HG03460 (cell line): ENCODE results near the gene CHST11.
"Not testable (repeated sequence)": the region's sequence is repeated elsewhere in the genome, so short reads cannot be mapped to it uniquely, and the experiment has no call there.

Experiments
- ATAC-seq: cut with Tn5 transposase; IDR thresholded peaks from one replicate; pipeline ENCODE4 v1.9.1; 2021; ENCODE audit not compliant: unreplicated experiment

Gene CHST11

DNA sequence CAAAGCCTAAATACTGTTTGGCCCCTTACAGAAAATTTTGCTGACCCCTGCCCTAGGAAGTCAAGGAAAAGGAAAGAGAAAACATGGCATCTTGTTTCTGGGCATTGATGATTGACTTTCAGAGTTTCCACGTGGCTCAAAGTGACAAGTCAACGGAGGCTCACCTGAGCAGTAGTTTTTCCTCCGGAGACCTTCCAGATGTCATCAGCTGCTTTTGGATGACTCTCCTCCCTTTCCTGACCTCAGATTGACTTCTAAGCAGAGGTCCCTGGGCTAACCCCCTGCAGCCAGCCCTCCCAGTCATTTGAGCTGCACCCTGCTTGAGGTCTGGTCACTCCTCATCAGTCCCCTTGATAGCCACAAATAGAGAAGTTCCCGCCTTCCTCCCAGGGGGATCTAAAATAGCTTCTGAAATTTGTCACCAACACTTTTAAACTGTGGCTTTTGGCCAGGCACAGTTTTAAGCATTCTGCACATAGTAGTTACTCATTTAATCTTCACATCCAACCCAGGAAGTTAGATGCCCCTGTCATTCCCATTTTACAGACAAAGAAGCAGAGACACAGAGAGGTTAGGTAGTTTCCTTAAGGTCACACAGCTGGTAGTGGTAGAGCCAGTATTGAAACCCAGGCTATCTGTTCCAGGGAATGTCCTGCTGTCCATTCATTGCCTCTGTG is 143.4 kb downstream of the CHST11 start:
- ATAC-seq = no peak

DNA sequence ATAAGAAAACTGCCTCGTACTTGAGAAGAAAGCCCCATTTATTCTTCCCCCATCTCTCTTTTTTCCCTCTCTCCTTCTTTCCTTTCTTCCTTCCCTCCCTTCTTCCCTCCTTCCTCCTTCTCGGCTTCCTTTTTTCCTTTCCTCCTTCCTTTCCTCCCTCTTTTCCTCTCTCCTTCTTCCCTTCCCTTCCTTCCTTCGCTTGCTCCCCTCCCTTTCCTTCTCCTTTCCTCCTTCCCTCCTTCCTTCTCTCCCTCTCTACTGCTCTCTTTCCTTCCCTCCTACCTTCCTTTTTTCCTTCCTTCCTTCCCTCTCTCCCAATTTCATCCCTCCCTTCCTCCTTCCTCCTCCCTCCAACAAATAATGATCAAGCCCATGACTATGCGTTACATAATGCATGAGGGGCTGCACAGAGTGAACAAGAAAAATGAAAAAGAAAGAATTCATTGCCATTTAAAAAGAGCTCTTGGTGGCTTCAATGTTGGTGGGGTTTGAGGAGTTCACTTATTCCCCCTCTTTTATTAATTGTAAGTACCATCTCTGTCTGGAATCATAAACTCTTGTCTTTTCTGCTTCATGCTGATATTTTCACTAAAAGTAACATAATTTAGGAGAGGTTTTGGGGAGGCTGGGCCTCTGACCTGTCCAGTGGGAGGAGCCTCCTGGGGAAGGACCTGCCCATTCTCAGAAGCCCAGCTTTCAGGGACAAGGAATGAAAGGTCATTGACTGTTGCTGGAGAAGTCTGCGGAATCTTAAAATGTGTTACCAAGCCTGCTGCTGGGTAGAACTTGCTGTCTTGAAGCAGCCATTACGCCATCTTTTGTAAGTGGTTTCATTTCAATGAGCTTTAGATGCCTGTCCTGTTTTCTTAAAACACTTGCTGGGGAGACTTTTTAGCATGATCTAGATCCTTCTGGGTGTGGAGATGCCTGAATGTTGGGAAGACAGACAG is 144.3 kb downstream of the CHST11 start:
- ATAC-seq = no peak

DNA sequence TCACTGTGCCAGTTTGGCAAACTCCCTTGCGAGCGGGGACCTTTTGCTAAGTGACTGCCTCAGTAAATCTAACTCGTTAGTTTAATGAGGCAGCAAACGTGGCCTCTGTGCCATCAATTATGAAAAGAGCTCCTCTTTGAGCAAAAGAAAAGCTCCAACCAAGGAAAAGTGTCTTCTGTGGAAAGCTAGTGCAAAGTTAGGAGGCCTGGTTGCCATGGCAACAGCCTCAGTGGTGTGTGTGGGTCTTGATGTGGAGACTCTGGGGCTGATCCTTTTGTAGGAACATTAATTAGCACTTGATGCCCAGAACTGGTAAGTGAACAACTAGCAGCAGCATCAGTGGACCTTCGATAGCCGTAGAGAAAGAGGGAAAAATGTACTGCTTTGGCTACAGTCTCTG is 145.7 kb downstream of the CHST11 start:
- ATAC-seq = no peak

DNA sequence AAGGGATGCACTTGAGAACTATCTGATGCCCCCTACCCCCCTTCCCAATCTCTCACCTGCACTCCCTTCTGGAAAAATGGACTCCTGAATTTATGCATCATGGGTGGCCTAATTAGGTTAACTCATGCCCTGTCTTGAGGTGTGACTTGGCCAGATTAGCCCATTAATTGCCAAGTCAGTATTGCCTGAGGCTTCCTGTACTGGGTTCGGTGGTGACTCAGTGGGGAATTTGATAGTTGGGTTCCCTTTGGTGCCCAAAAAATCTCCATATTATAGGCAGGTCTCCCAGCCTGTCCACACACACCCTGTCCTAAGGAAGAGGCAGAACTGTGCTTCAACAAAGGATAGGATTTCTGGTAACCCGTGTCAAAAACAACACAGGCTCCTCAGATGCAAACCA is 146.1 kb downstream of the CHST11 start:
- ATAC-seq = no peak

DNA sequence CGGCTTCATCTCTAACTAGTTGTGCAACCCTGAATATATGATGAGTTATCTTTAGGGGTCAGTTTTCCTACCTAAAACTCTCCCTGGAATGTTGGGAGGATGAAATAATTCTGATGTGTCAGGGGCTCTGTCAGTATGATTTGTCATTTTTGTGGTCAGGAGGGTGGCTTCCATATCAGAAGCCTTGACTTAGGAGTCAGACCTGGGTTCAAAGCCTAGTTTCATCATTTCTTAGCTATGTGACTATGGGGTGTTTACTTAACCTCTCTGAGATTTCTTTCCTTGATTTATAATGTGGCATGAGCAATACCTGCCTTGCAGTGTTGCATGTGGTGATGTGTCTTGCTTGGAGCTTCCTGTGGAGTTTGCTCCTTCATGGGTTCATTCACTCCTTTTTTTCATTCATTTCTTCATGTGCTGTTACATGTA is 146.8 kb downstream of the CHST11 start:
- no peak for ATAC-seq

DNA sequence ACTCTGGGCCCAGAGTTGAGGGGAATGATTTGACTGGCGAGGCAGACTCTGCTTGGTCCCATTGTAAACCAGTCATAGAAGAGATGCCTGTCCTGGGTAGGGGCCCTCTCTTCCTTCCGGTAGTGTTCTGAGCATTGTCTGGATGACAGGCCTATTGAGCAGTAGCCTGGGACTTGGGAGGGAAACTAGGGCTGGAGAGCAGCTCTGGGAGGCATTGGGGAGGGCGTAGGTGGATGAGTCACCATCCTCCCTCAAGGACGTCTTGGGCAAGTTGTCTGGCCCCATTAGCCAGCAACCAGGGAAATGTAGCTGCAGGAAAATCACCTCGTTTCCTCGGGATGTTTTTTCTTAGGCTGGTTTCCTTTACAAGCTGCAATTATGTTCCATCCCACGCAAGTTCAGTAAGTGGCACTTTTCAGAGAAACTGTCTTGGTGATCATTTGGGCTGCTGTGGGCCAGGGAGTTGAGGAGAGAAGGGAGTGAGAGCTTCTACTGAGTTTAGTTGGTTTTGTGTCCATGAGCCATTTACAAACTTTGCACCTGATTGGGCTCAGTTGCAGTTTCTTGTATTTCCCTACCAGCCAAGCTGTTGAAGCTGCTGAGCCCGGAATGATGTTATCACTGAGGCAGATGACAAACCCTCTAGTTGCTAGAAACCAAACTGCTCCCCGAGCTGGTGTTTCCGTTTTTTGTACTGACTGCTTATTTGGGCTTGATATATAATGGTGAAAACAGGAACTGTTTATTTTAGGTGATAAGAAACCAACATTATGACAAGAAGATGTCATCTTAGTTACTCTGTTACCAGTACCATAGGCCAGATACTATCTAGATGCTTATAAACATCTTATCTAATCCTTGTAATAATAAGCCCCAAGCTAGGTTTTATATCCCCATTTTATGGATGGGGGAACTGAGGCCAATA is 147.6 kb downstream of the CHST11 start:
- peak; percentile 83 for ATAC-seq

DNA sequence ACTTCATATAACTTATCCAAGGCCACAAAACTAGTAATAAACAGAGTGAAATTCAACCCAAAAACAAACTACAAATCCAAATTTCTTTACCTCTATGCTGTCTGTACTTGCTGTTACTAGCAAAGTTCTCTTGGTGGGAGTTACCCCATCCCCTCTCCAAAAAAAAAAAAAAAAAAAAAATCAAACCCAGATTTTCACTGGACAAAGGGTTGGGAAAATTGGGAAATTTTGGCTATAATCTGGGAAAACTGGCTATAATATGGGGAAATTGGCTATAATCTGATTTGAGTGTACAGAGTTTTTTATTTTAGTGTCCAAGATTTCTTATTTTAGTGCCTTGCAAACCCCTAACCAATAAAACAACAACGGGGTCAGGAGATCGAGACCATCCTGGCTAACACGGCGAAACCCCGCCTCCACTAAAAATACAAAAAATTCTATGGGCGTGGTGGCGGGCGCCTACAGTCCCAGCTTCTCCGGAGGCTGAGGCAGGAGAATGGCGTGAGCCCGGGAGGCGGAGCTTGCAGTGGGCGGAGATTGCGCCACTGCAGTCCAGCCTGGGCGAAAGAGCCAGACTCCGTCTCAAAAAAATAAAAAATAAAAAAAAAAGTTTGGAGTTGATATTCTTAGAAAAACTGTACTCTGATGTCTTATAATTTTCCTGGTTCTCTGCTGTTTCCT is 148.4 kb downstream of the CHST11 start:
- ATAC-seq = no peak

DNA sequence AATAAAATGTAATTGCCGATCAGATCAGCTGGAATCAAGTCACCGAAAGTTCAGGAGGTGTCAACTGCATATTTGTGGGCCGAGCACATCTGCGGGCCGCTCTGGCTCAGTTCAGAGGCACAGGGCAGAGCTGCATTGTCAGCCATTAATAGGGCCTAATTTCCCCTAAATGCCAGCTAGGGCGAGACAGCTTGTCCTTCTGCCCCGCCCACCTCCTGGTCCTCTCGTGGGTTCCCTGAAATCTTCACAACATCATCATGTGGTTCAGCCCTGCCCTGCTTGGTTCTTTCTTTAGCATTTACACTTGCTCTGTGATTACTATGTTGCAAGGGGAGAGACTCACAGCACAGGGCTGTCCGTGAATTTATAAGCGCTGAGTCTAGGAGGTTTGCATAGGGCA is 148.9 kb downstream of the CHST11 start:
- no peak for ATAC-seq

DNA sequence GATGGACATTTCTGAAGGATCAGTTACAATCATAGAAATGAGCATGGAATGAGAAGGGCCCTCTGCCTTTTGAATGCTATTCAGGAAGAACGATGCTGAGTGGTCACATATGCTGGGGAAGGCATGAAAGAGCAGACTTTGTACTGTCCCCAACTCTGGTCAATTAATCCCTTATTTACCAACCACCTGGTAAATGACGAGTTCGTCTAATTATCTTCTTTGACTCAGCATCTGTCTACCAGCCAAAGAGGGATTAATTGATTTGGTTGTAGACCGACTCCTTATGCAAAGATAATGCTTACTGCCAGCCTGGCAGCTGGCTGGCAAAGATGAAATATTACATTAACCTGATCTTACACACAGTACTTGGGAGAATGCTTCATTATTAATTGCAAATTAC is 152.2 kb downstream of the CHST11 start:
- no peak for ATAC-seq

DNA sequence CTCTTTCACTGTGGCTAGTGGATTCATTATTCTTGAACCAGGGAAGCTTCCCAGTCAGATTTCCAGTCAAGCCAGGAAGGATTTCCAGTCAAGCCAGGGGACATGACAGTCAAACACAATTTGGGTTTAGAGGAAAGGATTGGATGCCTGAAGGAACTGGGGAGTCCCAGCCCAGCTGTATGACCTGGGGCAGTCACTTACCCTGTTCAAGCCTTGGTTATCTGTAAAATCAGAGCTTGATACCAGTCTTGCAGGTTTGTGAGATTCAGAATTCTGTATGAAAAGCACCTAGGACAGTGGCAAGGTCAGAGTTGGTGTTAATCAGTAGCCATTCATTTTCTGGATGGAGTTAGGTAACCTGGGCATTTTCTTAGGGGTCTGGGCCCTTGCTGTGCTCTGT is 152.7 kb downstream of the CHST11 start:
- ATAC-seq = no peak

DNA sequence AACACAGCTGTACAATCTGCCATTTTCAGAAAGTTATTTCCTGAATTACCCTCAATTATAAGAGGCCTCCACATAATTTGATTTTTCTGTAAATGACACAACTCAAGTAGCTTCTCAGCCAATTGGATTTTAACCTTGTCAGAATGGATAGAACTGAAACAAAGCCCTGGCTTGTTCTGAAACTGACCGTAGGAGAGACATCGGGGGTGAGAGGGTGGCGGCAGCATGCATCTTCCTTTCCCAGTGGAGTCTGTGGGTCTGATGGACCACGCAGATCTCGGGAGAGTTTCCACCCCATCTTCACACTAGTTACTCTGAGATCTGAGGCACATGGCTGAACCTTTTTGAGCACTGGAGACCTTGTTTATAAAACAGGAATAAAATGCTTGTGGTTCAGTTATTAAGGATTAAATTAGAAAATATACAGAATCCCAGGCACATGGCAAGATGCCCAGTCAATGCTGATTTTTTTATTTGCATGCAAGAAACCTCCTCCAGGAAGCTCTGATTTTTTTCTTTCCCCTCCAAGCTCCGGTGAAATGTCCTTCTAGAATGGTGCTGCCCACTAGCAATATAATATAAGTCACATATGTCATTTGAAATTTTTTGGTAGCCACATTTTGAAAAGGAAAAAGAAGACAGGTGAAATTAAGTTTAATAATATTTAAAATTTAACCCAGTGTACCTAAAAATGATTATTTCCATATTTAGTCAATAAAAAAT is 153.9 kb downstream of the CHST11 start:
- ATAC-seq = no peak

DNA sequence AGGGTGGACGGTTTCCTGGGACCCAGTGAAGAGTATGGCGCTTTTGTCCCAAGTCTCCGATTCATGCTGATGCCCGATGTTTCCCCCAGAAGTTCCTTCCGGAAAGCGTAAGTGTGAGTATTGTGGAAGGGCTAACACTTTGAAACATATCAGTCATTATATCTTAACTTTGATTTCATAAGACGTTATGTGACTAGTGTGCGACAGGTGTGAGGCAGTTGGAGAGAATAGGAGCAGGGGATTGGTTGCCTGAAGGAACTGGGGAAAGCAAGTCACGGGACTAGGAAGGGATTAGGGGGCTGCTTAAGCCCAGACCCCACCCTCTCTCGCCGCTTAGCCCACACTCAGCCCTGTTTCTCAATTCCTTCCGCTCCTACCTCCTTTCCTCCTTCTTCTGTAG is 154.9 kb downstream of the CHST11 start:
- no peak for ATAC-seq

DNA sequence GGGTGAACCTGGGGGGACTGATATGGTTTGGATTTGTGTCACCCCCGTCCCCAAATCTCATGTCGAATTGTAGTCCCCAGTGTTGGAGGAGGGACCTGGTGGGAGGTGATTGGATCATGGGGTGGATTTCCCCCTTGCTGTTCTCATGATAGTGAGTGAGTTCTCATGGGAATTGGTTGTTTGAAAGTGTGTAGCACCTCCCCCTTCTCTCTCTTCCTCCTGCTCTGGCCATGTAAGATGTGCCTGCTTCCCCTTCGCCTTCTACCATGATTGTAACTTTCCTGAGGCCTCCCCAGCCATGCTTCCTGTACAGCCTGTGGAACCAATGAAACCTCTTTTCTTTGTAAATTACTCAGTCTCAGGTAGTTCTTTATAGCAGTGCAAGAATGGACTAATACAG is 156.6 kb downstream of the CHST11 start:
- not testable (repeated sequence) for ATAC-seq

DNA sequence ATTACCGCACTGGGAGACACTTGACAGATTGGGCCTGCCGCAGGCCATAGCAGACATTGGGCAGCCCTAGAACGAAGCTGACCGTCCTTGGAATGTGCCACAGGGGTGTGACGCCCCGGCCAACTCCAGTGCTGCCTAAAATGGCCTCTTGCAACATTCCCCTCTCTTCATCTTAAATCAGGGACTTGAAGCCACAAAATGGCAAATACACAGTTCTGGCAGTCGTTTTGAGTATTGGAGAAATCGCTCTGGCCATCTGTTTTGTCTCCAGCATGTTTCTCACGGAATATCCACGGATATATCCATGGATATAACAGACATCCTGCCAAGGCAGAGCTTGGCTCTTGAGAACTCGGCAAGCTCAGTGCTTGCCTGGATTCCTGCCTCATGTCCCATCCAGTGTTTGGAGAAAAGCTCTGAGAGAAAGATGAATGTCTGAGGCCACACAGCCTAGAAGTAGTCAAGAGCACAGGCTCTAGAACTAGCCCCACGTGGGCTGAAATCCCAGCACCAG is 158.4 kb downstream of the CHST11 start:
- no peak for ATAC-seq

DNA sequence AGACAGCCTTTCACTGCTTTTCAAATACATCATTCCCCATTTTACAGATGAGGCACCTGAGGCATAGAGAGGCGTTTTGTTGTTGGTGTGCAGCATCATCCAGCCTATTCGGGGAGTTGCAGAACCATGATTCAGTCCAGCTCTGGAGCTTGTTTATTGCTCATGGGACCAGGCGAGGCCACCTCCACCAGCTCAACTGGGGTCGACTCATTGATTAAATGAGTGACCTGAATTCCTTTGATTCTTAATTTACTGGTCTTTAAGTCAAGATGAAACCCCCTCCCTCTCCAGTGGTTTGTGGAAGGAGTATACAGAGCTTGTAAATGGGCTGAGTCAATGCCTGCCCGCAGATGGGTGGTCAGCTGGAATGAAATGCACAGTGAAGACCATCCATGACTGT is 161.9 kb downstream of the CHST11 start:
- ATAC-seq = no peak

DNA sequence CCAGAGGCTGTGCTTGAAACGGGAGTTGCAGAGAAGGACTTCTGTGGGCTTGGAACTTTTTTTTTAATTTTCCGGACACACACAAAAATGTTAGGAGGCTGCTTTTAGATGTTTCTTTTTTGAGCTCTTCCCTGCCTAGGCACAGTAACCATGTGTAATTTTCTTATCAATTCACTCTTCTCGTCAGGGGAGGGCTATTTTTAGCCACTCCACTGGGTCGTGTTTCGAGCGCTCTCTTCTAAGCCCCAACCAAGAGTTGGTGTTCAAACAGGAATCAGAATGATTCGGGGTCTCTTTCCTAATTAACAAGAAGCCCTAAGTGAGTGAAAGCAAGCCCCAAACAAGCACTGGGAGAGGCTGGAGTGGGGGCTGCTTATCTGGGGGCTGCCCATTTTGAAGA is 162.6 kb downstream of the CHST11 start:
- ATAC-seq = no peak

DNA sequence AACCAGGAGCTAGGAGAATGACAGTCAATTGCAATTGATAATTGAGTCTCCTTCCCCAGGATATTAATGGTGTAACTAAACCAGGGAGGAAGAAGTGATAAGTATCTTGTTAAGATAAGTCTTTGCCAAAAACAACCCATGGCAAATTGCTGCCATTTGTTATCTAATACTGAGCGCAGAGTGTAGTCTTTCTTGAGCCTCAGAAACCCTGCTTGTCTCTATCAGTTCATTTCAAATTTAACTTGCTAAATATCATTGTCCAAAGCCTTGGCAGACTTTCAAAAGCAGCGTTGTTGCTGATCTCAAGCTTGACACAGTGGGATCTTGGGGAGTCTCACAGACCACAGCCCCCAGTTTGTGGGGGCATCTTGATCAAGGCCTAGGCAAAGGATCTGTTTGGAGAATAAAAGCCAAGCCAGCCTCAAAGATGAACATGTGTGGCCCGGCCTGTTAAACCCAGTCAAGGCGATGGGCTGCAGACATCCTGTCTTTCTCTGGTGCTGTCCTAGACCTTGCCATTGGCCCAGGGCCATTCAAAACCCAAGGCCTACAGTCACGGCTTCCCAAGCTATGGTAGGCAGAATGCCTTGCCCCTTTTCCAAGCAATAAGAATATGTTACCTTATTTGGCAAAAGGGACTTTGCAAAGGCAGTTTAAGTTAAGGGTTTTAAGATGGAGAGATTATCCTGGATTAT is 164.2 kb downstream of the CHST11 start:
- ATAC-seq = no peak

DNA sequence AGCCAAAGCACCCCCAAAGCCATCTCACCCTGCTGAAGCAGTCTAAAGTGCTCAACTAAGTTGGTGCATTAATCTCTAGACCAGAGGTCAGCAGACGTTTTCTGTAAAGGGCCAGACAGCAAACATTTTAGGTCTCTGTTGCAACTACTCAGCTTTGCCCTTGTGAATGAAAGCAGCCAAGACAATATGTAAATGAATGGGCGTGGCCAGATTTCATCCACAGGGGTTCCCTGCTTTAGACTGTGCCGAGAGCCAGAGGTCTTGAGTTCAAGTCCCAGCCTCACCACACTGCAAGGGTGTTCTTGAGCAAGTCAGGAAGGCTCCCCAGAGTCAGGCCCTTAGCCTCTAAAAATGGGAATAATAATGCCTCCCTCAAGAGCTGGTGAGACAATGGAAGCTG is 166.2 kb downstream of the CHST11 start:
- ATAC-seq = no peak

DNA sequence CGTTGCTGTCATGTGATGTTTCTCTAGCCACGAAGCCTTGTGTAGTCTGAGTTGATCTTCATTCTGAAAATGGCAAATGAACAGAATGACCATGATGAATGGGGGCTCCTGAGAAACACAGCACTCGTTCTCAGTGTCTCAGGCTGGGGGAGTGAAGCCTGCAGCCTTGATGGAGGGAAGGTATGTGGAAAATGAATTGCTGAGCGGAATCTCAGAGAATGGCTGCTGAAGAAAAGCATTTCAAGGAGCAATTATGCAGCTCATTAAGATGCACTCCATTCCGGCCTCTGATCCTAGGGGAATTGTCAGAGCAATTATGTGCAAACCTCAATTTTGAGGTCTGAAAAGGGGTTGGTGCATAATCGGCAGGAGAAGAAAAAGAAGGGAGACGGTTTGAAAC is 167.1 kb downstream of the CHST11 start:
- ATAC-seq = no peak
